Measurements from ENCODE around the gene NFIC. TPM values are rescaled to one million over a fixed set of nuclear protein-coding genes. Genes with fewer than 3 reads are reported as not detected.
A peak's percentile ranks its signal among the peaks of the same experiment; 100 is the strongest.
"Not testable (repeated sequence)": the region's sequence is repeated elsewhere in the genome, so short reads cannot be mapped to it uniquely, and the experiment has no call there.

NFIC gene
- total RNA-seq, 4 donors from 2014 or later: 102 to 236 (median 158) TPM

- no peak for TF ChIP-seq POLR2A (IDR thresholded peaks at IDR 0.05)
- TF ChIP-seq, protein P1, sequence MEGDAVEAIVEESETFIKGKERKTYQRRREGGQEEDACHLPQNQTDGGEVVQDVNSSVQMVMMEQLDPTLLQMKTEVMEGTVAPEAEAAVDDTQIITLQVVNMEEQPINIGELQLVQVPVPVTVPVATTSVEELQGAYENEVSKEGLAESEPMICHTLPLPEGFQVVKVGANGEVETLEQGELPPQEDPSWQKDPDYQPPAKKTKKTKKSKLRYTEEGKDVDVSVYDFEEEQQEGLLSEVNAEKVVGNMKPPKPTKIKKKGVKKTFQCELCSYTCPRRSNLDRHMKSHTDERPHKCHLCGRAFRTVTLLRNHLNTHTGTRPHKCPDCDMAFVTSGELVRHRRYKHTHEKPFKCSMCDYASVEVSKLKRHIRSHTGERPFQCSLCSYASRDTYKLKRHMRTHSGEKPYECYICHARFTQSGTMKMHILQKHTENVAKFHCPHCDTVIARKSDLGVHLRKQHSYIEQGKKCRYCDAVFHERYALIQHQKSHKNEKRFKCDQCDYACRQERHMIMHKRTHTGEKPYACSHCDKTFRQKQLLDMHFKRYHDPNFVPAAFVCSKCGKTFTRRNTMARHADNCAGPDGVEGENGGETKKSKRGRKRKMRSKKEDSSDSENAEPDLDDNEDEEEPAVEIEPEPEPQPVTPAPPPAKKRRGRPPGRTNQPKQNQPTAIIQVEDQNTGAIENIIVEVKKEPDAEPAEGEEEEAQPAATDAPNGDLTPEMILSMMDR (IDR thresholded peaks at IDR 0.05): no peak
- intact Hi-C loops (cut with DNase I; ENCODE audit: low total_unique reads): no loop called here
- DNase-seq (ENCODE audit: low spot score in 2 of 2): no peak
- 66 to 77% methylated on average over 25 of the region's 25 CpGs for WGBS, 2 donors
- no peak overlapping the region for H3K4me3 ChIP-seq (ENCODE audit: low read depth, poor library complexity, severe bottlenecking)
Observed at GRCh38 chr19:3386447-3387234, 20.3 kb downstream of the NFIC start.

DNA sequence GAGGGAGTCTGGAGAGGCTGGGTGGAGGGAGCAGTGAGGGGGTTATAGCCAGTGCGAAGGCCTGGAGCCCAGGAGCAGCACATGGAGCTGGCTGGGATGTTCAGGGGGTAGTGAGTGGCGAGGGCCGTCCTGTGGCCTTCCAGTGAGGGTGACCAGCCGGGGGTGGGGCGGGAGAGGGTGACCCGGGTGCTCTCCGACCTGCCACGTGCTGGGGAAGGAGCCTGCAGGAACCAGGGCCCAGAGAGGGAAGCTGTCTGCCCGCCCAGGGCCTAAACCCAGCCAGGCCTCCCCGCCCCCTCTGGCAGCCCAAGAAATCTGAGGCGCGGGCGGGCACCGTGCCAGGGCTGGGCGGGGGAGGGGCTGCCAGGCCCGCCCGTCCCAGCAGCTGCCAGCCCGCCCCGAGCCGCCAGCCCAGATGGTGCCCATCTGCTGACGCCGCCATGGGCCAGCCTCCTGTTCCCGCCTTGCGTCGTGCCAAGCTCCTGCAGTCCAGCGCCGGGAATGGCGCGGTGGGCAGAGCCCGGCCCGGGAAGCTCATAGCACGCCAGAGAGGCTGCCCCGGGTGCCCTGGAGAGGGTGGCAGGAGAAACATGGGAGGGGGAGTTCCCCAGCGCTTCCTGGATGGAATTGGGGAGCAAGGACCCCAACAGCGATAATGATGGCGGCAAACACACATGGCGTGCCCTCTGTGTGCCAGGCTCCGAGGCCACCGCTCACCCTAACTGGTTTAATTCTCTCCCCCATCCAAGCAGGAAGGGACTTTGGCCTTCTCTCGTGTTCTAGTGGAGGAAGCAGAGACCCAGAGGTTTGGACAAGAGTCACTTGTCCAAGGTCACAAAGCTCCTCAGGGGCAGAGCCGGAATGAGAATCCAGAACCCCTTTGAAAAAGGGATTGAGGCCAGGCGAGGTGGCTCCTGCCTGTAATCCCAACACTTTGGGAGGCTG lies 21.5 kb downstream of the NFIC start:
- no peak for TF ChIP-seq POLR2A (IDR thresholded peaks at IDR 0.05)
- TF ChIP-seq, protein P1 (IDR thresholded peaks at IDR 0.05): no peak
- DNase-seq (ENCODE audit: low spot score in 2 of 2): peak; percentile 70 to 96
- intact Hi-C loops (cut with DNase I; ENCODE audit: low total_unique reads): no loop called here
- 29% methylated on average over 18 to 41 of the region's 42 CpGs for WGBS, 2 donors
- no peak overlapping the region for H3K4me3 ChIP-seq (ENCODE audit: low read depth, poor library complexity, severe bottlenecking)

DNA sequence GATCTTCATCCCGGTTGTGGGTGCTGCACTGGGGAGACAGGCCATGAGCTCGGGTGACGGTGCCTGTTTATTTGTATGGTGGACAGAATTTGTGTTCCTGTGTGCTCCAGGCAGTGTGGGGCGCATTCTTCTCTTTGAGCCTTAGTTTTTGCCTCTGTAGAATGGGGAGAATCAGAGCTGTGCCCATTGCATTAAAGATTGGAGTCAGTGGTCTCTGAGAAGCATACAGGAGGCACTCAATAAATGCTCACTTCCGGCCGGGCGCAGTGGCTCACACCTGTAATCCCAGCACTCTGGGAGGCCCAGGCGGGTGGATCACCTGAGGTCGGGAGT lies 23.0 kb downstream of the NFIC start:
- no peak overlapping the region for H3K4me3 ChIP-seq (ENCODE audit: low read depth, poor library complexity, severe bottlenecking)
- intact Hi-C loops (cut with DNase I; ENCODE audit: low total_unique reads): no loop called here
- 69 to 74% methylated on average over 9 of the region's 9 CpGs for WGBS, 2 donors
- no peak for DNase-seq (ENCODE audit: low spot score in 2 of 2)
- TF ChIP-seq POLR2A (IDR thresholded peaks at IDR 0.05): no peak

- DNase-seq (ENCODE audit: low spot score in 2 of 2): peak; percentile 15 to 89
- 34 to 35% methylated on average over 9 to 17 of the region's 17 CpGs for WGBS, 2 donors
- TF ChIP-seq, protein P1 (IDR thresholded peaks at IDR 0.05): no peak
- no peak for TF ChIP-seq POLR2A (IDR thresholded peaks at IDR 0.05)
- no peak overlapping the region for H3K4me3 ChIP-seq (ENCODE audit: low read depth, poor library complexity, severe bottlenecking)
- intact Hi-C loops (cut with DNase I; ENCODE audit: low total_unique reads): no loop called here
Observed at GRCh38 chr19:3389876-3390371, 23.5 kb downstream of the NFIC start.

GRCh38 chr19:3391911-3392310 lies 25.5 kb downstream of the NFIC start:
- DNase-seq (ENCODE audit: low spot score in 2 of 2); intact Hi-C loops (cut with DNase I; ENCODE audit: low total_unique reads); H3K4me3 ChIP-seq (ENCODE audit: low read depth, poor library complexity, severe bottlenecking): not testable (repeated sequence)
- WGBS, 2 donors: 81 to 84% methylated on average over 9 of the region's 9 CpGs

DNA sequence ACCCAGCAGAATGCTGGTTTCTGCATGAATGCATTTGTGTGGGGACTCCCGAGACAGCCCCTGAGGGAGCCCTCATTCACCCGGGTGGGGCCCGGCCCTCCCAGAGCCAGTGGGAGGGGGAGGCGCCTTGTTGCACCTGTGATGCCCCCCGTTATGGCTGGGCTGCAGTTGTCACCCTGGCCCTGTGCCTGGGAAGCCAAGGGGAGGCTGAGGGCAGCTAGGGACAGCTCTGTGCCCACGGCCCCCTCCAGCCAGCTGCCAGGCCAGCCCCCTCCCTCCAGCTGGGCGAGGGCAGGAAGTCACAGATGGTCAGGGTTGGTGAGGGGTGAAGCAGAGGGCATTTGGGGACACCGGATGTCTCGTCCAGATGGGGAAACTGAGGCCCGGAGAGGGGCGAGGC lies 26.1 kb downstream of the NFIC start:
- intact Hi-C loops (cut with DNase I; ENCODE audit: low total_unique reads): no loop called here
- WGBS, 2 donors: 64 to 72% methylated on average over 10 of the region's 11 CpGs
- no peak overlapping the region for H3K4me3 ChIP-seq (ENCODE audit: low read depth, poor library complexity, severe bottlenecking)
- TF ChIP-seq, protein P1 (IDR thresholded peaks at IDR 0.05): no peak
- no peak for TF ChIP-seq POLR2A (IDR thresholded peaks at IDR 0.05)
- no peak for DNase-seq (ENCODE audit: low spot score in 2 of 2)
